HepG2 (cell line): ENCODE measurements around the gene ALS2CL. TPM values are rescaled to one million over a fixed set of nuclear protein-coding genes. Genes with fewer than 3 reads are reported as not detected.

Experiments used
- ATAD3A ChIP-seq: sonication (generic); formaldehyde crosslinking; IDR thresholded peaks from 2 replicates; pipeline ENCODE4 v1.4.0; 2020; ENCODE audit warnings: missing genetic modification reagents
- CC2D1A ChIP-seq: sonication (generic); formaldehyde crosslinking; IDR thresholded peaks from 2 replicates; pipeline ENCODE4 v1.8.1; 2023; ENCODE audit warnings: mild to moderate bottlenecking, missing genetic modification reagents
- STAT5B ChIP-seq: sonication (generic); formaldehyde crosslinking; IDR thresholded peaks from 2 replicates; pipeline ENCODE4 v1.4.0; 2020; ENCODE audit warnings: missing genetic modification reagents
- ZFX ChIP-seq: sonication (generic); formaldehyde crosslinking; IDR thresholded peaks from 2 replicates; pipeline ENCODE4 v1.4.0; 2020; ENCODE audit warnings: mild to moderate bottlenecking, low read depth, missing genetic modification reagents, moderate library complexity
- ZNF503 ChIP-seq: sonication (generic); formaldehyde crosslinking; IDR thresholded peaks from 2 replicates; pipeline ENCODE4 v1.4.0; 2020; ENCODE audit warnings: missing genetic modification reagents
- ZNF790 ChIP-seq: sonication (generic); formaldehyde crosslinking; IDR thresholded peaks from 2 replicates; pipeline ENCODE4 v1.8.0; 2022; ENCODE audit warnings: missing genetic modification reagents, mild to moderate bottlenecking, borderline replicate concordance
- ZZZ3 ChIP-seq: sonication (generic); formaldehyde crosslinking; IDR thresholded peaks from 2 replicates; pipeline ENCODE4 v1.4.0; 2020; ENCODE audit warnings: missing genetic modification reagents, mild to moderate bottlenecking, borderline replicate concordance
- polyA plus RNA-seq, 8 experiments: library from polyadenylated mRNA; depleted of rRNA in 3 of 8; stranded (reverse) in 7 of 8; unstranded in 1 of 8; fragments of >200 nt; fragmentation: Illumina TruSeq in 4 of 8; extraction: Trizol in 4 of 8; gene quantifications; 2 replicates each; pipeline versions ENCODE4 v1.2.1 to v1.2.3, GENCODE V29; 2011 to 2016; ENCODE audit warnings: low read depth in 4 of 8, missing spikeins in 1 of 8, mixed read lengths in 1 of 8; ENCODE audit not compliant: insufficient read depth in 1 of 8
- total RNA-seq, 5 experiments: library from RNA; depleted of rRNA; stranded (reverse); fragments of >200 nt; fragmentation: Illumina TruSeq; extraction: Trizol; gene quantifications; 2 replicates each; pipeline ENCODE4 v1.2.3, GENCODE V29; 2016; ENCODE audit warnings: low read depth in 1 of 5
- TF ChIP-seq, protein P1 (sequence below), 2 experiments: sonication (generic) in 1 of 2; formaldehyde crosslinking in 1 of 2; IDR thresholded peaks; 2 replicates each; pipeline versions ENCODE4 v1.6.1 to v1.9.0; 2014 to 2022; ENCODE audit warnings: antibody characterized with exemption in 1 of 2, borderline replicate concordance in 1 of 2, inconsistent platforms in 1 of 2, low read depth in 1 of 2, missing genetic modification reagents in 1 of 2
- TF ChIP-seq, protein P2 (sequence below): sonication (generic); formaldehyde crosslinking; IDR thresholded peaks from 2 replicates; pipeline ENCODE4 v1.4.0; 2020; ENCODE audit warnings: missing genetic modification reagents, borderline replicate concordance

ALS2CL gene
- total and polyA plus RNA-seq, 2 of the 13 experiments (the other 11 are each of a cell fraction or from before 2014, with no cell fraction given) = not detected

DNA sequence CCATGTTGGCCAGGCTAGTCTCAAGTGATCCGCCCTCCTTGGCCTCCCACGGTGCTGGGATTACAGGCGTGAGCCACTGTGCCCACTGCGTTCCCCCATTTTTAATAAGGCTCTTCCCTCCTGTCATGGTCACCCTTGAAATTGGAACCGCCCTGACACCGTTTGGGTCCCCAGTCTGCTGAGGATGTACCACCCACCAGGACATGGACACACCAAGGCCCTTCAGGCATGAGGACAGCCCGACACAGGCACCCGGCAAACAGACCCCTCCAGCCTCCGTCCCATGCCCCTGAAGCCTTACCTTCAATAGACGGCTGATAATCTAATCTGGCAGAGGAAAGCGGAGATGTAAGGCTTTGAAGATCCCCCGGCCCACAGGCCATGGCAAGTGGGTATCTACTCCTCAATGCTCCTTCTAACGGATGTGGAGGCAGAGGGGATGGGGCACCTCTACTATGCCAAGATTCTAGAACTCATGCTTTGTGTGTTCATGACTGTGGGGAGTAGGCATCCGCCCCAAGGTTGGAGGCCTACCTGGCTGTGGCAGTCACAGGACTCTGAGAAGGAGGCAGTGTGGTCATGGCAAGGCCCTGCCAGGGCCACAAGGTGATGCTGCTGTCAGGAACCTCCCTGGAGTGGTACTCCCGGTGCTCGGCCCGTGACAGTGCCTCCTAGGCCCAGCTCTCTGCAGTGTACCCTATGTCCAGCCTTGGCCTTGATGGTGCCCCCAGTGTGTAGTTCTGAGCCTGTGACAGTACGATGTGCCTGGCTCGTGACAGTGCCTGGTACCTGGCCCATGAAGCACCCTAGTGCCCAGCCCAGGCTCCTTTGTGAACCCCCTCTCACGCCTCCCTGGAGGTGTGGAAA is 42.8 kb upstream of the ALS2CL start (continued):
- TF ChIP-seq, protein P1, sequence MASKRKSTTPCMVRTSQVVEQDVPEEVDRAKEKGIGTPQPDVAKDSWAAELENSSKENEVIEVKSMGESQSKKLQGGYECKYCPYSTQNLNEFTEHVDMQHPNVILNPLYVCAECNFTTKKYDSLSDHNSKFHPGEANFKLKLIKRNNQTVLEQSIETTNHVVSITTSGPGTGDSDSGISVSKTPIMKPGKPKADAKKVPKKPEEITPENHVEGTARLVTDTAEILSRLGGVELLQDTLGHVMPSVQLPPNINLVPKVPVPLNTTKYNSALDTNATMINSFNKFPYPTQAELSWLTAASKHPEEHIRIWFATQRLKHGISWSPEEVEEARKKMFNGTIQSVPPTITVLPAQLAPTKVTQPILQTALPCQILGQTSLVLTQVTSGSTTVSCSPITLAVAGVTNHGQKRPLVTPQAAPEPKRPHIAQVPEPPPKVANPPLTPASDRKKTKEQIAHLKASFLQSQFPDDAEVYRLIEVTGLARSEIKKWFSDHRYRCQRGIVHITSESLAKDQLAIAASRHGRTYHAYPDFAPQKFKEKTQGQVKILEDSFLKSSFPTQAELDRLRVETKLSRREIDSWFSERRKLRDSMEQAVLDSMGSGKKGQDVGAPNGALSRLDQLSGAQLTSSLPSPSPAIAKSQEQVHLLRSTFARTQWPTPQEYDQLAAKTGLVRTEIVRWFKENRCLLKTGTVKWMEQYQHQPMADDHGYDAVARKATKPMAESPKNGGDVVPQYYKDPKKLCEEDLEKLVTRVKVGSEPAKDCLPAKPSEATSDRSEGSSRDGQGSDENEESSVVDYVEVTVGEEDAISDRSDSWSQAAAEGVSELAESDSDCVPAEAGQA (IDR thresholded peaks at IDR 0.05; ENCODE audit: low read depth) = no peak
- TF ChIP-seq, protein P1 (CRISPR knock-in tag; IDR thresholded peaks at IDR 0.05; ENCODE audit: borderline replicate concordance) = no peak
- no peak for TF ChIP-seq CC2D1A
- TF ChIP-seq, protein P2, sequence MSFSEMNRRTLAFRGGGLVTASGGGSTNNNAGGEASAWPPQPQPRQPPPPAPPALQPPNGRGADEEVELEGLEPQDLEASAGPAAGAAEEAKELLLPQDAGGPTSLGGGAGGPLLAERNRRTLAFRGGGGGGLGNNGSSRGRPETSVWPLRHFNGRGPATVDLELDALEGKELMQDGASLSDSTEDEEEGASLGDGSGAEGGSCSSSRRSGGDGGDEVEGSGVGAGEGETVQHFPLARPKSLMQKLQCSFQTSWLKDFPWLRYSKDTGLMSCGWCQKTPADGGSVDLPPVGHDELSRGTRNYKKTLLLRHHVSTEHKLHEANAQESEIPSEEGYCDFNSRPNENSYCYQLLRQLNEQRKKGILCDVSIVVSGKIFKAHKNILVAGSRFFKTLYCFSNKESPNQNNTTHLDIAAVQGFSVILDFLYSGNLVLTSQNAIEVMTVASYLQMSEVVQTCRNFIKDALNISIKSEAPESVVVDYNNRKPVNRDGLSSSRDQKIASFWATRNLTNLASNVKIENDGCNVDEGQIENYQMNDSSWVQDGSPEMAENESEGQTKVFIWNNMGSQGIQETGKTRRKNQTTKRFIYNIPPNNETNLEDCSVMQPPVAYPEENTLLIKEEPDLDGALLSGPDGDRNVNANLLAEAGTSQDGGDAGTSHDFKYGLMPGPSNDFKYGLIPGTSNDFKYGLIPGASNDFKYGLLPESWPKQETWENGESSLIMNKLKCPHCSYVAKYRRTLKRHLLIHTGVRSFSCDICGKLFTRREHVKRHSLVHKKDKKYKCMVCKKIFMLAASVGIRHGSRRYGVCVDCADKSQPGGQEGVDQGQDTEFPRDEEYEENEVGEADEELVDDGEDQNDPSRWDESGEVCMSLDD (CRISPR knock-in tag) = no peak
- no peak for TF ChIP-seq ATAD3A (CRISPR knock-in tag)
- TF ChIP-seq ZNF503 (CRISPR knock-in tag) = no peak
- TF ChIP-seq STAT5B (CRISPR knock-in tag) = no peak
- TF ChIP-seq ZZZ3 (CRISPR knock-in tag) = no peak
- TF ChIP-seq ZNF790 (CRISPR knock-in tag) = no peak
- no peak for TF ChIP-seq ZFX (CRISPR knock-in tag)
